NCI-H774 (cell line): Measurements from ENCODE around the gene GNAQ.

Experiments used
- DNase-seq: peaks from one replicate; lab custom pipeline; 2025; lab: John Stamatoyannopoulos, UW

GNAQ gene

DNA sequence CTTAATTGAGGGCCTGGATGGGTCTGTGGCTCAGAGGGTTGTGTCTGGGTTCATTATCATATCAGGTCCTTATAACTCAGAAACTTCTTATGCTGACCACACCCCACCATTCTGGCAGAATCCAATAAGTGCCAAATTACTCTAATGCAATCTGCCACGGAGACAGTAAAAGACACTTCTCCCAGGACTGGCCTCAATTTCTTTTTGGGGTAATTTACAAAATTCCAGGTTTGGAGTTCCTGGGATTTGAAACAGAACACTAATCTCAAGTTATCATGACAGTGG lies 187.8 kb downstream of the GNAQ start:
- no peak for DNase-seq

DNA sequence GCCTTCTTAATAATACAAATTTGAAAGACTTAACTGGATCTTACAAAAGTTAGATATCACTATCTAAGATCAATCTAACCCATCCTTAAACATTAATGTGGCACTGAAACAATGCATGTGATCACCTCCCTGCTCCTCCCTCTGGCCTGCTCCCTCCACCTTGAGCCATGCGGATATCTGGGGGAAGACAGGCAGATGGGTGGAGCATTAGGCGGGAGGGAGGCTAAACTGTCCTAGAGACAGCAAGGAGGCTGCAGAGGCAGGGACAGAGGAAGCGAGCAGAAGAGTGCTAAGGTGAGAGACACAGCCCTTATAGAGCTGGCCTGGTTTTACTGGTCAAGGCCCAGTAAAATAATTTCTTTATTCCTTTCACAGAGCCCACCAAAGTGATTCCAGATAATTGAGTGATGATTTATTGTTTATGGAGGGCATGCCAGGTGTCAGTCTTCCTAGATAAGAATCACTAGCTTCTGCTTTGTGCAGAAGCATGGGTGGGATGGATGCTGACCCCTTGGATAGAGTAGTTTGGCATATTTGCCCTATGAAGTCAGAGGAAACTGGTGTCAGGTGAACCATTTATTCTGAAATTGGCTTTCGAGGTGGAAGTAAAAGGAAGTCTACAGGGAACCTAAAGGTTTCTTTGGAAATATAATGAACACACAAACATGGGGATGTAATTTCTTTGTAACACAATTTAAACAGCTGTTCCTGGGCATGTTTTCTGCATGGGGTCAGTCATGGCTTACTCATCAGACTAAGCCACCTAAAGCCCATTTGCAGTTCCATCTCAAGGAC lies 188.3 kb downstream of the GNAQ start:
- no peak for DNase-seq

DNA sequence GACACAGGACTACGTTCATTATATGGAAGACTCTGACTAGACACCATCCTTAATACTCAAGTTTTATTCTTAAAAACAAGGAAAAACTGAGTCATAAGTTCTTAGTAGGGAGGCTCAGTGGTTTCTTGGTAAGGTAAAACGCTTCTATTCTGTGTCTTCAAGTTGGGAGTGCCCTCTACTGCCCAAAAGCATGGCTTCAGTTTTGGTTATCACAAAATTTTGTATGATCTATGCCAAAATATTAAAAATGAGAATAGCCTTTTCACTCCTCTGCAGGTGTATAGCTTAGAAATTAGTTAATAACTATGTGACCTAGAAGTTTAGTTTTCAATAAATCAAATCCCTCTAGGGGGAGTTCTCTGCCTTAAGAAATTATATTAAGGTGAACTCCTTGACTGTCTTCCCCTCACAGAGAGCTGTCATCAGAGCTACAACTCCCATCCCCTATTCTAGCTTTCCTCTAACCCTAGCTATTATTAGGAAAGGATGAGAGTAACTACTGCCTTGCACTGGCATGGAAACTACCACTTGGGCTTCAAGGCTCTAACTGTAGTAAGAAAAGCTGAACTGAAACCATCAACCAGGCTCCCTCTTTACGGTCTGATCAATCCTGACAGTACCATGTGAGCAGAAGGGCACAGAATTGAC lies 189.7 kb downstream of the GNAQ start:
- DNase-seq = no peak

DNA sequence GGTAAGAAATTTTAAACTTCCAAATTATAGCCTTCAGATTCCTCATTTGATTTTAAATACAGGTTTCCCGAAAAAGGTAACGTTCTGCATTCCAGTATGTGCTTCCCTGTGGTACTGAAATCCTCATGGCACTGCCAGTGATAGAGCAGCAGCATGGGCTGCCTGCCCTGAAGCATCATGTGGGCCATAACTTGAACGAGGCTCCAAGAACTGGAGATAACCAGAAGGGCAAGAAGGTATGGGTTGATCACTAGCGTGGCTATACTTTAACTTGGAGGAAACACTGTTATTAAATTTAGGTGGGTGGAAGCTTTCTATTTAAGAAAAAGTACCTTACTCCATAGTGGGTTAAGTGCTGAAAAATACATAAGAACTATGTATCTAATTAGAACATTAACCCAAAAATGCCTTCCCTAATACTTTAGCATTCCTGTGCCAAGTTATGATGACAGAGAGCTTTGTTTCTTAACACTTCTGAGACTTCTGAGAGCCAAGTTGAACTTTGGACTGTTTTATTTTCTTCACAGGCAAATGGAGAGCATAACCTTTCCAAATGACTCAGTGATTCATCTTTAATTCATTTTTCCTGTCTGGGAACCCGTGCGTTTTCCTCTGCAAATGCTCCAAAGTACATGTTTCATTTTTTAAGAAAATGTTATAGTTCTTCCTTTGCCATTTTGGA lies 192.0 kb downstream of the GNAQ start:
- DNase-seq = no peak

DNA sequence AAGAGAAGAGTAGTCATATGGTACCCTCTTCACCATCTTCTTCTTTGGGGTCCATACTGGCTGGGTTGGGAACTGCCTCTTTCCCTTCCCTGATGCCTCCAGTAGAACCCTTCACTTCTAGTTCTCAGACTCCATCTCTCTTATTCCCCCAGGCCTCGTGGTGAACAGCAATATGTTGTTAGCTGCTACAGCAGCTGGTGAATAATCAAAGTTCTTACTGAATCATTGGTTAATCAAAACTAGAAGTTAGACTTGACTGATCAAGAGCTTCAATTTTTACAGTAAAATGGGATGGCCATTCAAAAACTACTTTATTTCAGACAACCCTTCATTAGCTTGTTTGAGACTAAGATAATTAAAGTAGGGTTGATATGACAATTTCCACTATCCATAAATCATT lies 192.6 kb downstream of the GNAQ start:
- no peak for DNase-seq

DNA sequence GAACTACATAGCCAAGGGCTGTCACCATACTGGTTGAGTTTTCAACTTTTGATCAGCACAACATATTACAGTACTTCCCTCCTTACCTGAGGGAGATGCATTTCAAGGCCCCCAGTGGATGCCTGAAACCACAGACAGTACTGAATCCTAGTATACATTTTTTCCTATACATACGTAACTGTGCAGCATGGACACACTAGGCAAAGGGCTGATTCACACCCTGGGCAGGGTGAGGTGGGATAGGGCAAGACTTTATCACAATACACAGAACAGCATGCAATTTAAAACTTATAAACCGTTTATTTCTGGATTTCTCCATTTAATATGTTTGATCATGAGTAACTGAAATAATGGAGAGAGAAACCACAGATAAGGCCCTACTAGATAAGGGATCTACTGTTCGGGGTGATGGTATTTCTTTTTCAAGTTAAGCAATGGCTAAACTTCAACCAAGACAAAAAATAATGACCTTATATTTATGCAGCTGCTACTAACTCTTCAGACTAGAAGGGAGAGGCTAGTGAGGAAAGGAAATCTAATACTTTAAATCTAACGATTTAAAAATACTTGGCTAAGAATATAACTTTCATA lies 196.6 kb downstream of the GNAQ start:
- DNase-seq = no peak

DNA sequence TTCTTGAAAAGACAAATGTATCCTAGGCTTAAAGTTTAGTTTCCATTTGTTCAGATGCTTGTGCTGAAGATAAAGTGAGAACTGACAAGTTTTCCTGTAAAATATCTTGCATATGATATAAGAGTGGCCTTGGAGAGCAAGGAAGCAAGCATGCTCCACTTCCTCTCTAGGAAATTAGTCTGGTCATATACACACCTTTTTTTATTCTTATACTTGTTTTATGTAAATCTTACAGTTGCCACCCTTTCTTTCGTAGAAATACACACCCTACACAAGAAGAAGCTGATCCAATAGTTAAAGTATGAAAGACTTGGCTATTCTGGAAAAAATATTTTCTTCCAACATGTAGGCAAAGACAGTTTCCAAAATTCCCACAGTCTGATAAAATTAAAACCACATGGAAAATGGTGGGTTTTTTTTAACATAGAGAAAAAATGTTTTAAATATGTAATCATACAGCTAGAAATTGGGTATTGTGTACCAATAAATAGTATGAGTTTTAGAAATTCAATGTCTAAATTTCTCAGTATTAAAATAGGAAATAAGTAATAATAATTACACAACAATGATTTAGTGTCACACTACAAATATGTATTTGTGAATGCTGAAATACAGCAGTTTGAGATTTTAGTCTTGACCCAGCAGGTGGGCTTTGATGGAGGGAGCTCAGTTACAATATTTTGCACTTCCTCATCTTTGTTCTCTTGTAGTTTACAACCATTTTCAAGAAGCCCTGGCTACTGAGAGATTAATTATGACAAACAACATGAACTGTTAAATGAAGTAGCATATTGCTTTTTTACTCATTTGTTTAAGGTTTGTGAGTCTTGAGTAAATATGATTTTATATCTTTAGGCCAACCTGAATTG lies 197.8 kb downstream of the GNAQ start:
- DNase-seq = no peak

DNA sequence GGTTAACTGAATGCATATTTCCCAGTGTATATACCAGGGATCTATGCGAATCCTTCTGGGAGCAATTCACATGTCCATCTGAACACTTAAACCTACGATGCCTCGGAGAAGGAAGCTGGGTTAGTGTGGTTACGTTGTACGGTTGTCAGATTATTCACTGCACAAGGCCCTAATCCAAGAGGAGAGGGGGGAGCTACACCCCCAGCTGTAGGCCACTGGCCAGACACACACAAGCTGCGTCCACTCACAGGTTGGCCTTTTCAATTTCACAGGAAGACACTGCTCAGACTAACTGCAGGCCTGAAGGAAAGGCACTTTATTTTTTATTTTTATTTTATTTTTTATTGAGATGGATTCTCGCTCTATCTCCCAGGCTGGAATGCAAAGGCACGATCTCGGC lies 199.0 kb downstream of the GNAQ start:
- DNase-seq = no peak

DNA sequence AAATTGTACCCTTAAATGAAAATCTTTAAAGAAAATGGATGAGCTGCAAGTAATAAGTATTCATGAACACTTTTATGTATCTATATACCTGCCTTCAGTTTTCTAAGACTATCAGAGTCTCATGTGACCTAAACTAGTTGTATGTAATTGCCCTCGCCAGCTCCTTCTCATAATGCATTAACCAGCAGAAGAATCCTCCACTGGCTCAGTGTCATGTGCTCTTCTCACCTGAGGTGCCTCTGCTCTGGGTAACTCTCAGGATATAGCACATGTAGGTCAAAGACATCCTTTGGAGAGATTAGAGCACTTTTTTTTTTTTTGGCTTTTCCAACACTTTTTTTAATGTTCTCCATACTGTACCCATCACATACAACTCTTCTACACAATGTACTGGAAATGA lies 199.8 kb downstream of the GNAQ start:
- no peak for DNase-seq

DNA sequence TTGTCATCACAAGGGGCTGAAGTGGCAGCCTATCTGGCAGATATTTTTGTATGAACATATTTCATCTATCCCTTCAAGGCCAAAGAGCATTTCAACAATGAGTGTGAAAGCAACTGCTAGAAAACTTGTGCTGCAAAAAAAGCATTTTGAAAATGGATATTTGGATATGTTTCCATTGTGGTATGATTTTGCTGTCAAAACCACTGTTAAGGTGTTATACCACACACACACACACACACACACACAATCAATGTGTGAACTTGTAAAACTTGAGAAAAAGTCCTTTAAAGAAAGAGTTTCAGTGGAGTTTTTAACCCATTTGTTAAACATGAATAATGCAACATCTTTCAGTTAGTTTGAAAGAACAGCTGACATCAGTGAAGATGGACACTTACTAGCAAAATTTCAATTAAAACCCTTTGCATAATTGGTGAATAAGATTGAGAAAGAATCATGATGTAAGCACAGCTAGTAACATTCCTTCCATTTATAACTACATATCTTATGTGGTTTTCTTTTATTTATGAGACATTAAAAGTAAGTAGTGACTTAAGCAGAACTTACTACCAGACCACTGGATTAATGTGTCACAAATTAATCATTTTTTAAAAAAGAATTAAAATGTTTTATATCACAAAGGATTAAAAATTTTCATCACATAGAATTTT lies 200.9 kb downstream of the GNAQ start:
- DNase-seq = no peak

DNA sequence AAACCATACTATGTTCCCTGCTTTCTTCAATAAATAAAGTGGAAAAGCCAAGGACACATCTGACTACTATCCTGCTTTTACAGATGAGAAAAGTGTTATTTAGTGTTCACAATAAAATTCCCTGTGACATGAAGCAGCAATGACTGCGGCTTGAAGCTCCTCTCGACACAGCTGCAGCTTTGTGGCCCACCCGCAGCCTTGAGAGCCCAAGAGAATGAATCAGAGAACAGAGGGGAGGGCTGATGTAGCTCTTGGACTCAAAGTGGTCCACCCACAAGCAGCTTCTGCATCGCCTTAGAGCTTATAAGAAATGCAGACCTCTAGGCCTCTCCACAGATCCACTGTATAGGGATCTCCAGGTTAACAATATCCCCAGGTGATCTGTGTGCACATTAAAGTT lies 202.2 kb downstream of the GNAQ start:
- DNase-seq = no peak

DNA sequence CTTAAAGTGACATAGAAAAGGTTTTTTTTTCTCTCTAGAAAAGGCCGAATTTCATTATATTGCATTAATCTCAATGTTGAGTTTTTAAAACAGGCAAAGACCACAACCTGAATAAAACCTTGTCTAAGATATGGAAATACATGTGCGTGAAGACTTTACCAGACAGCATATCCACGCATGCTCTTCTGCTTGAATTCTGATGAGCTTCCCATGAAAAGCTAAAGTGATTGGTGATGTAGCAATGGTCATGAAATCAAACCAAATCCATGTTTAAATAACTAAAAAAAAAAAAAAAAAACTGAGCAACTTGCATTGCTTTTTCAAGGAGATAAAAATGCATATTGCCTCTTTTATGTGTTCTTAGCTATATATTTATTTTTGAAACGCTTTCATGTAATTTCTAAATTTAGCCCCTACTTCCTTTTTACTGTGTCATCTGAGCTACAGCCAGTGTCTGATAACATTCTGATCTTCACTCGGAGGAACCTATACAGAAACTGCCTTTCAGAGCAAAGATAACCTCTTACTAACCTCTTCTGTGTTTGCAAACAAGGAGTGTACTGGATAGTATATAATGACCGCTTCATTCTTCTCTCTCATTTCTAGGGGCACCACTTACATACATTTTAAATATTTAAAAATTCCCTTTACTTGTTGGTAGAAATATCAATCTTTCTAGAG lies 204.4 kb downstream of the GNAQ start:
- no peak for DNase-seq

DNA sequence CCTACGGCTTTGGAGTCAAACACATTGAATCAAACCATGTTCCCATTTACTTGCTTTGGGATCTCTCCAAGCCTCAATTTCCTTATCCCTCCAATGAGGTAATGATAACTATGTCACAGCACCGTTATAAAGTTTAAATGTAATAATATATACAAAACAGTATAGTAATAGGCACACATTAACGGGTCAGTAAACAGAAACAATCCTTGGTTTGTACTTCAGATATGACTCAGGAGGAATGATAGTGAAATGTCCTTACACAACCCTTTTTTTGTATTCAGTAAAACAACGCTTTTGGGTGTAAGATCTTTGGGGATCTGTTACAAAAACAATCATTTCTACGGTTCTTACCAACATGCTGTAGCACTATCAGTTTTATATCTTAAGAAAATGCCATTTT lies 205.0 kb downstream of the GNAQ start:
- no peak for DNase-seq

DNA sequence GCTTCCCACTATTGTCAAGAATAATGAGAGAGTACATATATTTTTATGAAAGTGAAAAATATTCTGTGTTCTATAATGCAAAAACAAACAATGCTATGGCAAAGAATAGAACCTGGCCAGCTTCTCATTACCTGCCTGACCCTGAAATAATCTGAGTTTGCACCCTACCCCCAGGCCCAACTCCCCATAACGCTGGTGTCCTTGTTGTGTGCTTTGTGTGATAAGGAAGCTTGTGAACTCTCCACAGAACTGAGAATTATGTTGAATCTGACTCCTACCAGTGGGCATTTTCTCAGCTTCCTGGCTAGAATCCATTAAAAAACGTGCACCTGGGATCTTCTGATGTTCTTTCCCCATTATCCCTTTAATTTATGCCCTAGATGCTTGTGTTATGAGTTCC lies 205.5 kb downstream of the GNAQ start:
- no peak for DNase-seq

DNA sequence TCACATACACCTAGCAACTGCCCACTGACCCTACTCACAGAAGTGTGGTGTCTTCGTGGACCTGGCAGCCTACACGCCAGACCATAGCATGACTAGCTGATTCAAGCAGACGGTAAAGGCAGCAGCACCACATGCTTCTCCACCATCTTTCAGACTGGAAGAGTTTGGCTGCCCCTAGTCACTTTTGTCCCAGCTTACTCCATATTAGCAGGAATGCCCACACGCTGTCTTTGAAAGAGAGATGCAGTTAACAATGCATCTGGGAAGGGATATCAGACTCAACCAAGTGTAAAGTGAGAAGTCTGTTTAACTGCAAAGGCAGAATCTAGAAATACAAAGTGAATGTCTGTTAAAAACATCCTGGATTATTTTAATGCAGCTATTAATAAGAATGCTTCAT lies 206.2 kb downstream of the GNAQ start:
- no peak for DNase-seq

DNA sequence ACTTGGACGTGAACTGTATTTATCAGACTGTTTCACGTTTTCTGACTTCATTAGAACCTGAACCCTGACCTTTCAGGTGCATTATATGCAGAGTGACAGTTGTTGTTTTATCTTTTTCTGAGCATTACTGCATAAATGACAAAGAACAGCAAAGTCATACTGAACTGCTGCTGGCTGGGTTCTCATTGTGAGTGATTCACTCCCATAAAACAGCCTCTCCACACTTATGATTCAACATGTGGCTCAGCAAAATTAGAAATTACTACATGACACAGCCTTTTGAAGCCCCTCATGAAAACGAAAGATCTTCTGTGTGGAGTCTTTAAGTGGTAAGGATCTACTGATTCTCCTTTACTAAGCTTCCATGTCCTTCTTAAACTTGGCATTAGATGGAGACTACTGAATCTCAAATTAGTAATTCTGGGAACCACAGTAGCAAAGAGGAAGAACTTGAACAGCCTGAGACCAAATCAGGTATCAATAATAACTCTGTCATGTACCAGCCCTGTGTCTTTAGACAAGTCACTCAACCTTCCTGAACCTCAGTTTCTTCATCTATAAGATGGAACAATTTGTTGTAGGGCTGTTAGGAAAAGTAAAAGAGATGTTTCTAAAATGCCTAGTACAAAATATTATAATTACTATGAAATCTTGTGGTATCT lies 211.2 kb downstream of the GNAQ start:
- DNase-seq = no peak

DNA sequence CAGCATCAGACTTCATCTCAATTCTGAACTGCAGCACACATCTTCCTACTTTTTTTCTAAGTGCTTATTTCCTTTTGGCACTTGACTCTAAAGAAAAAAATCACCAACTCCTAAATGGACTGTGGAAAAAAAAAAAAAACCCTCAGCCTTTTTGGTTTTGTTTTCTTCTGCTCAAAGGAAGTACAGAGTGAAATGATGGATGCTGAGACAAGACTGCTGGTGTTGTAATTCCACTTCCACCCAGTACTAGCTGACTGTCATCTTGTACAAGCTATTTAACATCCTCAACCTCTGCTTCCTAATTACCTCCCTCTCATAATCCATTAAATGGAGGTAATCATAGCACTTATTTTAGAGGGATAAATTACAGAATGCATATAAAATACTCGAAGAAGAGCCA lies 212.0 kb downstream of the GNAQ start:
- DNase-seq = no peak

DNA sequence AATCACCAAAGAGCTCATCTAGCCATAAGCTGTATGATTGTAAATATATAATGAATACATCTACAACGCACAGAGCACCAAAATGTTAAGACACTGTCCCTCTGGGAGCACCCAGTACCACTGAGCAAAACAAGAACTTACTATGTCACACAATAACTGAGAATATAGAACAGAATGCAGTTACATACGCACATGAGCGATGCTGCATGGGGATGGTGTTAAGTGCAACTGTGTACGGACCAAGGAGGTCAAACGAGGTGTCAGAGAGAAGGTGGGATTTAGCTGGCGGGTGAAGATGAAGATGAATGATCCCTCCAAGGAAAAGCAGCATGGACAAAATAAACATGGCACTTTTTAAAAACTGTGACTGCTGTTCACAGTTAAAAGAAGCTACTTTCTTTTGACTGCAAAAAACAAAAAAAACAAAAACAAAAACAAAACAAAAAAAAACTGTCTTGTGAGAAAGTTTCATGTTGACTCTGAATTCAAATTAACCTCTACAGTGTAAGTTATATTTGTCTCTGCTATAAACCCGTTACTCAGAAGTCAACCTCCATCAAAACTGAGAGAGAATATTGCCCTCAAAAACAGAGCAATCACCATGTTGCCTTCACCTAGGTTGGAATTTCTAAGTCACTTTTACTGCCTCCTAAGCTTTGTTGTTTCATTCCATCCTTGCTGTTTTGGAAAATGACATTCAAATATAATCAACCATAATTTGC lies 213.9 kb downstream of the GNAQ start:
- no peak for DNase-seq

DNA sequence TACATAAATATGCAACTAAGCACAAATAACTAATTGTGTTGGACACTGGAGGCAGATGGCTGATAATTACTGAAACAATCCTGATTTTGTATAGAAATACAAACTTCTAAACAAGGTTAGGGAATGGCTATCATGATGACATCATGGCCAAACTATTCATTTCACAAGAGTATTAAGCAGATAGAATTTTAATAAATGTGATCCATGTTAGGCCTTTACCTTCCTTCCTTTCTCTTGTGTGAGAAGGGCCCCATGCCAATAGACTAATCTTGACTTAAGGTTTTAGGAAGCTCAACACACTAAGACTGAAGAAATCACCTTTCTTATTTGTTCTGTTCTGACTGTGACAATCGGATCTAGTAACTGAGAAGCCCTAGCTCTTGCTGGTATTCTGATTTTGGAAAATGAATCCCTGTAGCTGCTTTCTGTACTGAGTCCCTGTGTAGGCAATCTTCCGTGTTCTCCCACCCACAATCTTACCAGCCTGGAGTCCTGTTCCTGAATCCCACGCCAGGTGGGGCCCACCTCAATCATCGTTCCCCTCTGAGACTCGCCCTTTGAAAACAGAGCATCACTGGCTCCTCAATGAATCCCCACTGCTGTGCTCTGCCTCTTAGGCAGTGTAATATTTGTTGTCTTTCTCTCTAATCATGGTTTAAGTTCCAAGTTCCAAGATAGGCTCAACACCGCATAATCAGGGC lies 214.8 kb downstream of the GNAQ start:
- DNase-seq = no peak
